Type B pancreatic cell (in vitro differentiated cells): ENCODE measurements around the gene DPF3. TPM values are rescaled to one million over a fixed set of nuclear protein-coding genes. Genes with fewer than 3 reads are reported as not detected.

ENCODE experiments used
- DNase-seq: peaks from one replicate; pipeline ENCODE4 v3.0.0; 2021; ENCODE audit warnings: mixed read lengths; ENCODE audit not compliant: unreplicated experiment; ENCODE audit errors: extremely low spot score
- H3K27ac Mint-ChIP-seq: 2 replicates; pipeline ENCODE4 v1.8.0; 2021; ENCODE audit warnings: mild to moderate bottlenecking, mixed read lengths
- H3K27me3 Mint-ChIP-seq: 2 replicates; pipeline ENCODE4 v1.8.0; 2021; ENCODE audit warnings: mixed read lengths
- H3K36me3 Mint-ChIP-seq: 2 replicates; pipeline ENCODE4 v1.8.0; 2021; ENCODE audit warnings: mixed read lengths
- H3K4me1 Mint-ChIP-seq: one replicate; pipeline ENCODE4 v1.8.0; 2021; ENCODE audit warnings: mixed read lengths; ENCODE audit not compliant: unreplicated experiment
- H3K4me3 Mint-ChIP-seq: 2 replicates; pipeline ENCODE4 v1.8.0; 2021; ENCODE audit warnings: mild to moderate bottlenecking, mixed read lengths
- H3K9me3 Mint-ChIP-seq: 2 replicates; pipeline ENCODE4 v1.8.0; 2021; ENCODE audit warnings: mixed read lengths
- total RNA-seq: library from RNA; stranded (reverse); gene quantifications from 2 replicates; pipeline ENCODE4 v1.2.1, GENCODE V29; 2021; ENCODE audit warnings: low replicate concordance
- TF ChIP-seq, protein P1 (sequence below): fragments of 200-600 bp; sonication (generic); conservative IDR thresholded peaks from 2 replicates; pipeline ENCODE4 v1.5.0; 2021; ENCODE audit warnings: antibody characterized with exemption, mild to moderate bottlenecking

DPF3 gene
- total RNA-seq, 1 donor from 2014 or later: 4.5 TPM

DNA sequence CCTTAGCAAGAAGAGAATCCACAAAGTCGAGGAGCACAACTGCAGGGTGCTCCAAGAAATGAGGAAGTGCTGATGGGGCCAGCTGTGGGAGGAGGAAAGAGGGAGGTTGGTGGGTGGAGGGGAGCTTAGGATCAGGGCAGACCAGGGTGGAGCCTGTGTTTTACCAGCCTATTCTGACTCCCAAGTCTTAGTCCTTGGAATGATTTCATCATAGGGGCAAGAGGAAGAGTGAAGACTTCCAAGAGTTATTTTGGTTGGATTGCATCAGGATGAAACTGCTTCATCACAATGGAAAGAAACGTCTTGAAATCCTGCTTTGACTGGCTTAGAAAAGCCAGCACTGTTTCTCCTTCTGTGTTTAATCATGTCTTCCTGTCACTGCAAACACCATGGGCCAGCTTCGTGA is 194.0 kb downstream of the DPF3 start:
- TF ChIP-seq, protein P1, sequence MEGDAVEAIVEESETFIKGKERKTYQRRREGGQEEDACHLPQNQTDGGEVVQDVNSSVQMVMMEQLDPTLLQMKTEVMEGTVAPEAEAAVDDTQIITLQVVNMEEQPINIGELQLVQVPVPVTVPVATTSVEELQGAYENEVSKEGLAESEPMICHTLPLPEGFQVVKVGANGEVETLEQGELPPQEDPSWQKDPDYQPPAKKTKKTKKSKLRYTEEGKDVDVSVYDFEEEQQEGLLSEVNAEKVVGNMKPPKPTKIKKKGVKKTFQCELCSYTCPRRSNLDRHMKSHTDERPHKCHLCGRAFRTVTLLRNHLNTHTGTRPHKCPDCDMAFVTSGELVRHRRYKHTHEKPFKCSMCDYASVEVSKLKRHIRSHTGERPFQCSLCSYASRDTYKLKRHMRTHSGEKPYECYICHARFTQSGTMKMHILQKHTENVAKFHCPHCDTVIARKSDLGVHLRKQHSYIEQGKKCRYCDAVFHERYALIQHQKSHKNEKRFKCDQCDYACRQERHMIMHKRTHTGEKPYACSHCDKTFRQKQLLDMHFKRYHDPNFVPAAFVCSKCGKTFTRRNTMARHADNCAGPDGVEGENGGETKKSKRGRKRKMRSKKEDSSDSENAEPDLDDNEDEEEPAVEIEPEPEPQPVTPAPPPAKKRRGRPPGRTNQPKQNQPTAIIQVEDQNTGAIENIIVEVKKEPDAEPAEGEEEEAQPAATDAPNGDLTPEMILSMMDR: no peak
- no peak for DNase-seq
- H3K9me3 Mint-ChIP-seq: no peaks in the 10 kb centered on the region
- H3K4me3 Mint-ChIP-seq: no peak overlapping the region
- H3K27me3 Mint-ChIP-seq: peaks cover 5% of the 10 kb centered on the region
- H3K36me3 Mint-ChIP-seq: no peaks in the 10 kb centered on the region
- H3K4me1 Mint-ChIP-seq: peaks cover 19% of the 10 kb centered on the region
- no peak overlapping the region for H3K27ac Mint-ChIP-seq

DNA sequence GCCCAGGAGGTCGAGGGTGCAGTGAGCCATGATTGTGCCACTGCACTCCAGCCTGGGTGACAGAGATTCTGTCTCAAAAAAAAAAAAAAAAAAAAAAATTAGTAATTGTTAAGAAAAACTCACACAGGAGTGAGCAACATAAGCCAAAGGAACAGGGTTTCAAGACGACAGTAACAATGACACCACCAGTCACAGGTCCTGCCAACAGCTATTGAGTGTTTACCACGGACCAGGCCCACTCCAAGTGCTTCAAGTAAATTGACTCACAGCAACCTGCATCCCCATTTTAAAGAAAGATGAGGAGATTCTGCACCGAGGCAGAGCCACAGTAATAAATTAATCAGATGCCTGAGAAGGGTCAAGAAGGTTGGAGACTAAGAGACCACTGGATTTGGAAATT is 194.5 kb downstream of the DPF3 start:
- Mint-ChIP-seq H3K4me3 (no peak overlapping the region), H3K27ac (no peak overlapping the region), H3K36me3 (no peaks in the 10 kb centered on the region), H3K27me3 (peaks cover 5% of the 10 kb centered on the region), H3K4me1 (peaks cover 19% of the 10 kb centered on the region), H3K9me3 (no peaks in the 10 kb centered on the region)
- TF ChIP-seq, protein P1: no peak
- DNase-seq: no peak

DNA sequence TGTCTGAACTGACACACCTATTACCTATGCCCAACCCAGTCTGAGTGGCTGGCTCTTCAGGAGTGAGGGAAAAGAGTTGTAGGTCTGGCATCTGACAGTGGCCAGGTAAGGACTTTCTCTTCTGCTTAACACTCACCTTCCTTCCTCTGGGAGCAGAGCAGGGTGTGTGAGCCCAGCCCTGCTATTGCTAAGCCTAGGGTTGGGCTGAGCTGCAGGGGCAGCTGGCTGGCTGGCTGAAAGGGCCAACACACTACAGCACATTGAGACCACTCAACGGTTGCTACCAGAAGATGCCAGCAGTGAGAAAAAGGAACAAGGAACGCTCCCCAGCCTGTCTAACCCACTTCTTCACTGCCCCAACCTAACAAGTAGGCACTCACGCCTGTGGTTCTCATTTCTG is 201.2 kb downstream of the DPF3 start:
- H3K27me3 Mint-ChIP-seq: peaks cover 8% of the 10 kb centered on the region
- H3K36me3 Mint-ChIP-seq: peaks cover 6% of the 10 kb centered on the region
- peaks cover 5% of the 10 kb centered on the region for H3K9me3 Mint-ChIP-seq
- TF ChIP-seq, protein P1: no peak
- no peak for DNase-seq
- H3K4me1 Mint-ChIP-seq: peaks cover 5% of the 10 kb centered on the region
- H3K27ac Mint-ChIP-seq: peak overlapping the region; percentile 29
- no peak overlapping the region for H3K4me3 Mint-ChIP-seq

DNA sequence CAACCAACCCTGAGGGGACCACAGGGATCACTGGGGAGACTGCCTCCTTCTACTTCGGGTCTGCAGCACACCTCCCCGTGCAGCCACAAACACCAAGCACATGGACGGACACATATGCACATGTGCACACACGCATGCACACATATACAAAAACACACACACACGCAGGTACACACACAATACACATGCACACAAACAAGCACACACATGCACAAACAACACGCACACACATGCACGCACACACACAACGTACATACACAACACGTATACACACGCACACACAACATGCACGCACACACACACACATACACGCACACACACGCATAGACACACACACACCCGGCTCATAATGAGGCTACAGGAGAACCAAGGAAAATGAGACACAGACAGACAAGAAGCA is 203.6 kb downstream of the DPF3 start:
- no peak for DNase-seq
- peaks cover 12% of the 10 kb centered on the region for H3K27me3 Mint-ChIP-seq
- TF ChIP-seq, protein P1: no peak
- peaks cover 5% of the 10 kb centered on the region for H3K4me1 Mint-ChIP-seq
- no peak overlapping the region for H3K27ac Mint-ChIP-seq
- H3K36me3 Mint-ChIP-seq: peaks cover 8% of the 10 kb centered on the region
- H3K4me3 Mint-ChIP-seq: no peak overlapping the region
- peaks cover 5% of the 10 kb centered on the region for H3K9me3 Mint-ChIP-seq

DNA sequence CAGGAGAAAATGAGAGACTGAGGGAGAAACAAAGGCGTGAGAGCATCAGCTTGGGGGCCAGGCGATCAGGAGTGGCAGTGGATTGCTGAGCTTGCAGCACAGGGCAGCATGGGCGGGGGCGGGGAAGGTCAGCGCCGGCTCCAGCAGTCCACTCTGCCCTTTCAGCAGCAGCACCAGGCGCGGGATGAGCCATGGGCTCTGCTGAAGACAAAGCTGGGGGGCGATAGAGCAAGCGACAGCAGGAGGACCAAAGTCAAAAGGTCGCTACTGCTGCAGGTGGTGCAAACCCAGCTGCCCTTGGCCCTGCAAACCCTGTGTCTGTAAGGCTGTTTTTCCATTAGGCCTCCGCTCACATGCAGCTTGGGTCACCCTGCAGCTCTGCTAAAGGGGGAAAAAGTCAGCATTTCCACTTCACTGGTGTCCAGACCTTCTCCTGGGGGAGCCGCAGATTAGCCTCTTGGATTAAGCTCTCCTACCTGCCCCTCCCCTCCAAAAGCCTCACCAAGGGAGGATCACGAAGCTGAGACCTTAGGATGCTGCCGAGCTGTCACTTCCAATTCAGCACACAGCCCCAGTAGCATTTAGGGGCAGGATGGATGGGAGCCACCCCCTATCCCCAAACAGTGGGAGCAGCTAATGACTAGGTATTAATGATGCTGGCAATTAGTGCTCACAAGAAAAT is 204.8 kb downstream of the DPF3 start:
- H3K4me3 Mint-ChIP-seq: no peak overlapping the region
- H3K27me3 Mint-ChIP-seq: peaks cover 12% of the 10 kb centered on the region
- DNase-seq: no peak
- no peak overlapping the region for H3K27ac Mint-ChIP-seq
- H3K9me3 Mint-ChIP-seq: peaks cover 5% of the 10 kb centered on the region
- H3K36me3 Mint-ChIP-seq: peaks cover 11% of the 10 kb centered on the region
- peaks cover 5% of the 10 kb centered on the region for H3K4me1 Mint-ChIP-seq
- TF ChIP-seq, protein P1: no peak
